Activated CD4-positive, alpha-beta T cell treated with anti-CD3 and anti-CD28 coated beads for 1 hour (primary cell): ENCODE measurements around the gene POU2F2.

Source experiments
- DNase-seq: peaks from one replicate; pipeline ENCODE4 v3.0.0-alpha.2; 2020

Gene POU2F2

GRCh38 chr19:42132030-42132628 is at the start of gene POU2F2:
Gene POU2F2 (minus strand): TSS chr19:42132446. CDS start chr19:42132411, 35 bp downstream.
- DNase-seq, result peak; percentile 86

GRCh38 chr19:42178791-42179674 is 46.8 kb upstream of the POU2F2 start:
- DNase-seq, result no peak

GRCh38 chr19:42177686-42178019 is 45.4 kb upstream of the POU2F2 start:
- DNase-seq, result no peak

GRCh38 chr19:42176990-42177685 is 44.9 kb upstream of the POU2F2 start:
- peak; percentile 66 for DNase-seq

GRCh38 chr19:42176649-42176989 is 44.4 kb upstream of the POU2F2 start:
- no peak for DNase-seq

DNA sequence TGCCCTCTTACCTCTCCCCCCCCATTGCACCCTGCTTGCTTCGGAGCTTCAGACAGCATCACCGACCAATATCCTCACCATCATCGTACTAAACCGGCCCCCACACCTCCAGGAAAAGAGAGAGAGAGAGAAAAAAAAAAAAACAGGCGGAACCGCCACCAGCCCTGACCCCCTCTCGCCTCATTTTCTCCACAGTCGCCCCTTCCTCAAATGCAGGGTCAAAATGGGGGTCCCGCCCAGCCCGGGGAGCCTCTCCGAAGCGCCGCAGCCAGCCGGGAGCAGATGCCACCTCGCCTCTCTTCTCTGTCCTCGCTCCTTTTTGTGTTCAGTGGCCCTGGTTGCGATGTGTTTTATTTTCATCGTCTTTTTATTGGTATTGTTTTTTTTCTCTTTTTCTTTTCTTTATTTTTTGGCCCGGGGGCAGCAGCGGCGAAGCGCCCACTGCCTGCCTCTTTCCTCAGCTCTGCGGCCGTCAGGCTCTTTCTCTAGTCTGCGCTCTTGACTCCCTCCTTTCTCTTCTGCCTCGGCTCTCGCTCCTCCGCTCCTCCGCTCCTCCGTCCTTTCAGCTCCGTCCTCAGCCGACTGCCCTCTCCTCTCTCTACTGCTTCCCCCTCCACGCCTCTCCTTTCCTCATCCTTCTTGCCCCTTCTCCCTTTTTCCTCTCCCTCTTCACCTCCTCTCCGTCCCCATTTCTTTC is 43.9 kb upstream of the POU2F2 start:
- no peak for DNase-seq

GRCh38 chr19:42174958-42175734 is 42.9 kb upstream of the POU2F2 start:
- DNase-seq, result no peak

DNA sequence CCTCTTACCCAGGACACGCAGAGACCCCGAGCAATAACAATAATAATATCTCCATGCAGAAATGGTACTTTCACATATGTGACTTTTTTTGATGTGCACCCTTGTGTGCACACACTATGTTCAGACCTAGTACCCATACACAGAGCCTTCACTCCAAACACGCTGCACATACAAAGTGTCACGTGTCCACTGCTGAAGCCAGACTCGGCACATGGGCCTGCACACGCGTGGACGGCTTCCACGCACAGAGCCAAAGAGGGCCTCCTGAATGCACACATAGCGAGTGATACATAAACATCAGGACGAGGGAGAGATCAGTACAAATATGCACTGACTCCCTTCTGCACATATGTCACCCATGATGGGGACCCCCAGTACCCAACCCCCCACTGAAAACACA is 41.9 kb upstream of the POU2F2 start:
- DNase-seq, result no peak

- no peak for DNase-seq
These were observed 41.4 kb upstream of the POU2F2 start for GRCh38 chr19:42173695-42174094.

- DNase-seq, result no peak
These were observed 40.0 kb upstream of the POU2F2 start for GRCh38 chr19:42172261-42172660.

GRCh38 chr19:42170715-42171114 is 38.5 kb upstream of the POU2F2 start:
- DNase-seq, result no peak

DNA sequence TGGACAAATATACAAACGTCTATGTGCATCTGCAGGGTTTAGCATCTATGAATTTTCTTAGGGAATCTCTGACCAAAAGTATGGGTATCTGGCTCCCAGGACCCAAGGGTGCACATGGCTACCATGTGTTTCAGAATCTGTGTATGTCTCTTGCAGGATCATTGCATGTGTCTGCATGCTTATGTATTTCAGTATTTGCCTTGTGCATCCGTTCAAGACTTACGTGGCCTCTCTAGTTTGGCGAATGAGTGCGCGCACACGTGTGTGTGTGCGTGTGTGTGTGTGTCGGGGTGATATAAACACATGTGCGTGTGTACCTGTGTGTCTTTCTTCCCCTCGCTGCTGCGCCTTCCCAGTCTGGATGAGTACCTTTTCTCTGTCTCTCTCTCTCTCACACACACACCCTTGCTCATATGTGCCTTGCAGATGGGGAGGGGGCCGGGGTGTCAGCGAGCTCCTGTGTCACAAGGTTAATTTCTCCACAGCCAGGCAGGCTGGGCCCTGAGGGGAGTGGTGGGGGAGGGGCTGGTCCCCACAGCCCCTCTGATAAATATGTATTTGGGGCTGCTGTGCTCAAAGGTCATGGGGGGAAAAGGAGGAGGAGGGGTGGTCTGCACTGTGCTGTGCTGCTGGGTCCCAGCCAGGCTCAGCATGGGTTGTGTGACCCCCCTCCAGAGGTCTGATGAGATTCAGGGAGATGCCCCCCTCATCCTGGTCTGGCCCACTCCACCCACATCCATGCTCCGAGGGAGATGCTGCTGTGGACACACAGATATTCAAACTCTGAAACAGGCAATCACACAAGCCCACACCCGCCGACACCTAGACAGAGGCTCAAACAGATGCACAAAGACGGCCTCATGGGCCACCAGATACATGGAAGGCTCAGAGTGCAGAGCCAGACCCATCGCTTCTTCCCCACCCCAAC is 37.5 kb upstream of the POU2F2 start:
- DNase-seq, result no peak

DNA sequence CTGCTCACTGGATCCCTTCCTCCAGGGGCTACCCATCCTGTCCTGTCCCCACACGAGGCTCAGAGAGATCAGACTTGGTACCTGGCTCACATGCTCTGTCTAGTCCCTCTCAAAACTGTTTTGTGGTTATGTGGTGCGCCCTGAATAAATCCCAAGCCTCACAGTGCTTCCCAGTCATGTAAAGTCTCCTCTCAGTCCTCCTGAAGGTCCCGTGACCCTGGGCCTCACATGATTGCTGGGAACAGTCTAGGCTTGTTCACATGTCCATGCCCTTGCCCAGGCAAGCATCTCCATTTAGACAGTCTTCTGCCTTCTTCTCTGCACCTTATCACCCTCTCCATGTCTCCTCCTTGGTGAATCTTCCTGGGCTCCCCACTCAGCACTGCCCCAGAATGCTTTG is 36.0 kb upstream of the POU2F2 start:
- no peak for DNase-seq

GRCh38 chr19:42166316-42166715 is 34.1 kb upstream of the POU2F2 start:
- no peak for DNase-seq

DNA sequence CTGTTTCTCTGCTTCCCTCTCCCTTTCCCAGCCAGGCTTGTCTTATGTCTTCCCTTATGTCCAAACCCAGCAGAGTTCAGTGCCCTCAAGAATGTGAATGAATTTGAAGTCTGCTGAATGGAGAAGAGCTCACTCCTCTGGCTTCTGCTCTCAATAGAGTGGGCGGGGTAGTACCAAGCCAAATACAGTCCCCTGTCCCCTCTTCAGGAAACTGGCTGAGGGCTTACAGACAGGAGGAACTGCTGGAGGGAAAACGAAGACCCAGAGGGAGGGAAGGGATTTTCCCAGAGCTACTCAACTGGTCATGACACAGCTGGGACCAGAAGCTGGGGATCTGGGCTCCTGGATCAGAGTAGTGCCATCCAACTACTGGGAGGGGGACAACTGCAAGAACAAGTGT is 32.9 kb upstream of the POU2F2 start:
- DNase-seq, result no peak

DNA sequence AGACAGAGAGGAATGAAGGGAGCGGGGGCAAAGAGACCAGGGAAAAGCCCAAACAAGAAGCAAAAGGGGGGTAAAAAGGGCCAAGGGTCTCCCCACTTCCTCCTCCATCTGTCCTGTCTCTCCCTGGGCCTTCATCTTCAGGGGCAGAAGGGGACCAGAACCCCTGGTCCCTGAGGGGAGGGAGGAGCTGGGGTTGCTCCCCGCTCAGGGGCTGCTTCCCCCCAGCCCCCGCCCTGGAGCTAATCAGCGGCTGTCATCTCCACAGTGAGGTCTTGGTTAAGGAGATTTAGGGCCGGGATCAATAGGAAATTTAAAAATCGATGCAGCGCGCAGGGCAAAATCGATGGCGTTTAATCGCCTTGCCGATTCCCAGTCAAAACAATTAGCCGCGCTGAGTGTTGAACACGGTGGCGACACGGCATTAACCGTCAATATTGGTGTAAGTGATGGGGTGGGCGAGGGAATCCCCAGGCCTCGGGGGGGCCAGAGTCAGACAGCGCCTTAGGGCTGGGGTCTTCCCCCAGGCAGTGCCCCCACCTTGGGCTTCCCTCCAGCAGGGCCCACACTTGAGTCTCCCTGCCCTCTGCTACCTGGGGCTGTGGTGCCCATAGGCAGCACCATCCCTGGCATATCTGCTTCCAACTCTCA is 29.5 kb upstream of the POU2F2 start:
- DNase-seq, result no peak

DNA sequence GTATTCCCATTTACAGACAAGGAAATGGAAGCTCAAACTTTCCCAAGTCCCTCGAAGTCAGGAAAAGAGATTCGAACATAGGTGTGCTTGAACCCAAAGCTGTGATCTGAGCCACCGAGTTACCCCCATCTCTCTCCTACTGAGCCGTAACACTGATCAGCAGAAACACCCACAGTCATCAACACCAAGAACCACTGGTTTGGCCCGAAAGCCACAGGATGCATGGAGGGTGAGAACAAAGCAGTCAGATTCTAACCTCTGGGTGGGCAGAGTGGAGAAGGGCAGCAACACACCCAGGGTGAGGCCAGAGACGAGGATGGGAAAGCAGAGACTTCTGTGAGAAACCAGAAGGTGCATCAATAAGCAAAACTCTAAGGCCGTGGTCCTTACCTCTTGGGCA is 27.7 kb upstream of the POU2F2 start:
- no peak for DNase-seq

DNA sequence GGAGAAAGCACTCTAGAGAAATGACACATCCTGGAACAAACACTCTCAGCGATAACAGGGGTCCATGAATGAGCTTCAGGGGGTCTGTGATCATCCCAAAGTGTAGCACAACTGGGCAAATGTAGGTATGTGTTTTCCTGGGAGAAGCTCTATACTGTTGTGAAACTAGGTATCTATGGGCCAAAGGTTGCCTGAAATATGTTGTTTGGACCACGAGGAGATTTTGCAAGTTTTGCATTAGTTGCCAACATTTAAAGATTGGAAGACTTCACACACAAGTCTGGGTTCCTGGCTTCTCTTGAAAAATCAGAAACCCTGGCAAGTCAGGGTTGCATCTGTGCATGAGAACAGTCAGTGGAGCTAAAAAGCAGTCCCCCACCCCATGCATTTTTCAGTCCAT is 26.7 kb upstream of the POU2F2 start:
- no peak for DNase-seq

DNA sequence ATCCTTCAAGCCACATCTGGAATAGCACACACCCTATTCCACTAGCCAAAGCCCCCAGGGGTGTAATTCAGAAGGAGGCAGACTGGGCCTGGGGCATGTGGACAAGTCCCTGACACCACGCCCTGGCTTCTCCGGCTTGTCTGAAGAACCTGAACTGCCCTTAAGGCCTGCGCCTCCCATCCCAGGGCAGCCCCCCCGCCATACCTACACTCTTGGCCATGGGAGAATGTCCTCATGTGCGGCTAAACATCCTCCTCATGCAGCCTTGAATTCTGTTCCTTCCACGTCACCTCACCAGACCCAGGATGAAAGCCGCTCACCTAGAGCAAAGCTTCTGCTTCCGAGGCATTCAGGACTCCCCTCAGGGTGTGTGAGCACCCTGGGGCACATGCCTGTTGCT is 24.3 kb upstream of the POU2F2 start:
- no peak for DNase-seq

GRCh38 chr19:42155796-42156195 is 23.6 kb upstream of the POU2F2 start:
- DNase-seq, result no peak
